Activated T-helper 2 cell treated with anti-CD3 and anti-CD28 coated beads, Interferon-gamma antibody, Interleukin-2, Interleukin-4, amounts not matched to agents 10 μg/mL and 5 μg/mL and 100 μg/mL, durations not matched to agents 14 hours and 24 hours and 36 hours (primary cell): Measurements from ENCODE around the gene OR4C5. TPM values are rescaled to one million over a fixed set of nuclear protein-coding genes. Genes with fewer than 3 reads are reported as not detected.
"Not testable (repeated sequence)": the region's sequence is repeated elsewhere in the genome, so short reads cannot be mapped to it uniquely, and the experiment has no call there.

ENCODE experiments used
- DNase-seq: peaks from one replicate; pipeline ENCODE4 v3.0.0; 2021; ENCODE audit warnings: low spot score
- H3K27ac Mint-ChIP-seq: one replicate; pipeline ENCODE4 v1.8.0; 2021; ENCODE audit warnings: mixed read lengths
- H3K27me3 Mint-ChIP-seq: one replicate; pipeline ENCODE4 v1.8.0; 2021; ENCODE audit warnings: low read depth, mixed read lengths
- H3K36me3 Mint-ChIP-seq: one replicate; pipeline ENCODE4 v1.8.0; 2021; ENCODE audit warnings: low read depth, mixed read lengths
- H3K4me1 Mint-ChIP-seq: one replicate; pipeline ENCODE4 v1.8.0; 2021; ENCODE audit warnings: low read depth, mixed read lengths
- H3K4me3 Mint-ChIP-seq: one replicate; pipeline ENCODE4 v1.8.0; 2021; ENCODE audit warnings: low read depth, mild to moderate bottlenecking, moderate library complexity, mixed read lengths
- H3K9me3 Mint-ChIP-seq: one replicate; pipeline ENCODE4 v1.8.0; 2021; ENCODE audit warnings: mixed read lengths
- intact Hi-C: fragments of 100-400 bp; cut with micrococcal nuclease; formaldehyde crosslinking; loops from one replicate; pipeline ENCODE4 v1.15.1; 2023
- total RNA-seq: library from RNA; stranded (reverse); gene quantifications from 2 replicates; pipeline ENCODE4 v1.2.3, GENCODE V29; 2022

The OR4C5 gene
- total RNA-seq = not detected in 2 replicates

DNA sequence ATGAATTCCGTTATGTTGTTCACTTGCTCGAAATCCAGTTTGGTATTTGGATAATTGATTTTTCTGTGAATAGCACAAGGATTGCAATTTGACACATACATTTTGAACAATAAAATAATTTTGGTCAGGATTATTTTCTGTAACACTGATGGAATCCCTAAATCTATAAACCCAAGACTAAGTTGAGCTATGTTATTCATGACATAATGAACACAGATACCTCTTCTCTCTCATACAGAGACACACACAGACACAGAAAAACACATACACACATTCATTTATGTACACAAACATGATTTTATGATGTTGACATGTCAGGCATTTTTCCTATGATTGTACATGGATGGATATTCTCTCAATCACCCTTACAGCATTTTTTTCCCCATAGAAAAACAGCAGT, at the start of gene OR4C5:
Gene OR4C5 (minus strand): TSS at position 101 of the 400 bp plus-strand sequence. CDS start 0 bp downstream, at position 101.
- Mint-ChIP-seq H3K4me1 (no peaks in the 10 kb centered on the region), H3K9me3 (no peaks in the 10 kb centered on the region), H3K36me3 (no peaks in the 10 kb centered on the region), H3K27me3 (no peaks in the 10 kb centered on the region), H3K27ac (no peak within 1 kb of the TSS), H3K4me3 (no peak within 1 kb of the TSS)
- DNase-seq = no peak
- intact Hi-C loops = no loop called here

DNA sequence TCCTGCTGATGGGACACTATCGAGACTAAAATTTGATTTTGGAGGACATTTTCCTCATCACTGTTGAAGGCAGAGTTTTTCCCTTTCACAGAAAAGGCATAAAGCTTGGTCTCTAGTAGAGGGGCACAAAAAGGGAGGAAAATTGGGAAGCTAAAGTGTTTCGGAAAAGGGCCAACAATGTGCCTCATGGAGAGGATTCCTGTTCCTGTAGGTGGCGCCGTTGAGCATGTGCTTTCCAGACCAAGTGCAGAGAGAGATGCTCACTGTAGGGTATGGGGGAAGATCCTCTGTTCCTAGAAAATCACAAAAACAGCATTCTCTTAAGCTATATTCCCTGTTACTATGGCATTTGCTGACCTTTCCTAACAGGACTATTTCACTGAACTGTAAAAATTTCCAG, 18.4 kb upstream of the OR4C5 start:
- H3K4me1 Mint-ChIP-seq = no peaks in the 10 kb centered on the region
- DNase-seq = no peak
- intact Hi-C loops = no loop called here
- no peaks in the 10 kb centered on the region for H3K27me3 Mint-ChIP-seq
- no peaks in the 10 kb centered on the region for H3K36me3 Mint-ChIP-seq
- peaks cover 23% of the 10 kb centered on the region for H3K9me3 Mint-ChIP-seq
- no peak overlapping the region for H3K27ac Mint-ChIP-seq
- no peak overlapping the region for H3K4me3 Mint-ChIP-seq

DNA sequence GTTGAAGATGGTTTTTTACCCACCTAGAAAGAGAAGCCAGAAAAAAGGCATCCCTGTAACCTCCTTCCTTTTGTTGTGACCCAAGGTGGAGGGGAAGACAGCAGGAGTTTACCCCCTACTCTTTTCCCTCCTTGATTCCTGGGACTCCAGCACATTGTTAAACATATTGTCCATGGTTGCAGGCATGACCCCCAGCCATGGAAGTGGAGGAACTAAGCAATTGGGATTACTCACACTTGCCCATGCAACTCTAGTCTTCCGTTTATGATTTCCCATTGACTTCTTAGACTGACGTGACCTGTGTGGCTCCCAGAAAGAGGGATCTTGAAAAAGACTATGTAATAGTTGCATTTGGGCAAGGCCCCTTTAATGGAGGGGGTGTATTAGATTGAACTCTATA, 17.9 kb upstream of the OR4C5 start:
- H3K36me3 Mint-ChIP-seq, H3K4me1 Mint-ChIP-seq, DNase-seq, H3K27me3 Mint-ChIP-seq, H3K4me3 Mint-ChIP-seq, intact Hi-C loops, H3K27ac Mint-ChIP-seq: not testable (repeated sequence)
- H3K9me3 Mint-ChIP-seq = peaks cover 21% of the 10 kb centered on the region

DNA sequence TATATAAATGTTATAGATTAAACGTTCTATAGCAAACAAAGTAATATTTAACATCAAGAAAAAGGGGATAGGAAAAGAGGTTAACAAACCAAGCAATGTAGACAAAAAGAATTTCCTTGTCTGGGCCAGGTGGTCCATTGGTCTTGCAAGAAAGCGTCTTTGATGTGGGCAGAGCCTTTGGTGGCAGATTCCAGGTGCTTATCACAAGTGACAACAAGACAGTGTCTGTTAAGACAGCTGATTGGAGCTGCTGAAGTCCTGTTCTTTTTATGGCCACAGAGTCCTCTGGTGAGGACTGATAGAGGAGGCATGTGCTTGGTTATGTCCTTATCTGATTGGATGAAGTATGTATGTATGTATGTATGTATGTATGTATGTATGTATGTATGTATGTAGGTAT, 5.0 kb downstream of the OR4C5 start:
- H3K36me3 Mint-ChIP-seq, H3K27ac Mint-ChIP-seq, H3K4me1 Mint-ChIP-seq, H3K4me3 Mint-ChIP-seq, DNase-seq, H3K9me3 Mint-ChIP-seq, H3K27me3 Mint-ChIP-seq, intact Hi-C loops: not testable (repeated sequence)

DNA sequence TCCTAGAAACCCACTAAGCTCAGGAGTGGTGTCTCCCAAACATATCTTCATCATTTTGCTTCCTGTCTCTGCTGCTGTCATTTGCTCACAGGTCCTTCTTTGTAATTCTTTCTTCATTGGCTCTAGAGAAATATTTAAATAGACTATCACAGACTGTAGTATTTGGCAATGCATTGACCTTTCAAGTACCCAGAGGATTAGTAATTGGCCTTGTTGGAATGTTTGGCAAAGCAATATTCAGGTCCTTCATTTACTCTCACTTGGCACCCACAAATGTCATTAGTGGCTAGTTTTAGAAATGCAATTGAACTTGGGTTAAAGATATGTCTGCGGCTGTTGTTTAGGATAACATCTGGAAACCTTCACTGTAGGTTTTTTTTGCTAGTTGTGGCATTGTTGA, 11.6 kb downstream of the OR4C5 start:
- DNase-seq = no peak
- intact Hi-C loops = loop anchor here (10.0 kb wide), 1 partner anchor 1670 kb away; no protein-coding TSS in a partner anchor
- no peaks in the 10 kb centered on the region for H3K4me1 Mint-ChIP-seq
- H3K9me3 Mint-ChIP-seq = peaks cover 8% of the 10 kb centered on the region
- no peaks in the 10 kb centered on the region for H3K27me3 Mint-ChIP-seq
- H3K36me3 Mint-ChIP-seq = no peaks in the 10 kb centered on the region
- no peak overlapping the region for H3K27ac Mint-ChIP-seq
- no peak overlapping the region for H3K4me3 Mint-ChIP-seq

DNA sequence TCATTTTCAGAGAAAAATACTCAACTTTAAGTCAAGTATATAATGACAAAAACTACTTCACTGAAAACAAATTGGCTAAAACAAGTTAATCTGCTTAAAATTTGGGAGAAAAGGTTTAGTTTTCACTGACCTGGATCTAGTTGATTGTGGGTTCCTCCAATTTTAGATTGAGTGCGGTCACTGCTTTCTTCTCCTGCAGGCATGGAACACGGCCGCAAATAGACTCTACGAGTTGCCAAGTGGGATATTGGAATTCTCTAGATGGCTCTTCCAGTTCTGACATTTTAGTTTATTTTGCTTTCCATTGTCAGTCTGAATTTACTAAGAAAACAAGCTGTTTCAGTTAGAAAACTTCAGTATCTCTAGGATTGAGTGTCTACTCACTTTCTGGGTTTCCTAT, 12.3 kb downstream of the OR4C5 start:
- intact Hi-C loops = loop anchor here (10.0 kb wide), 1 partner anchor 1671 kb away; no protein-coding TSS in a partner anchor
- peaks cover 12% of the 10 kb centered on the region for H3K9me3 Mint-ChIP-seq
- no peak overlapping the region for H3K4me3 Mint-ChIP-seq
- DNase-seq = no peak
- no peaks in the 10 kb centered on the region for H3K27me3 Mint-ChIP-seq
- no peak overlapping the region for H3K27ac Mint-ChIP-seq
- H3K36me3 Mint-ChIP-seq = no peaks in the 10 kb centered on the region
- no peaks in the 10 kb centered on the region for H3K4me1 Mint-ChIP-seq

DNA sequence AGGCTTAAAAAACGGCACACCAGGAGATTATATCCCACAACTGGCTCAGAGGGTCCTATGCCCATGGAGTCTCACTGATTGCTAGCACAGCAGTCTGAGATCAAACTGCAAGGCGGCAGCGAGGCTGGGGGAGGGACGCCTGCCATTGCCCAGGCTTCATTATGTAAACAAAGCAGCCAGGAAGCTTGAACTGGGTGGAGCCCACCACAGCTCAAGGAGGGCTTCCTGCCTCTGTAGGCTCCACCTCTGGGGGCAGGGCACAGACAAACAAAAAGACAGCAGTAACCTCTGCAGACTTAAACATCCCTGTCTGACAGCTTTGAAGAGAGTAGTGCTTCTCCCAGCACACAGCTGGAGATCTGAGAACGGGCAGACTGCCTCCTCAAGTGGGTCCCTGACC, 20.0 kb downstream of the OR4C5 start:
- DNase-seq, H3K27ac Mint-ChIP-seq, H3K36me3 Mint-ChIP-seq, H3K4me1 Mint-ChIP-seq, H3K27me3 Mint-ChIP-seq, intact Hi-C loops, H3K4me3 Mint-ChIP-seq: not testable (repeated sequence)
- H3K9me3 Mint-ChIP-seq = peaks cover 15% of the 10 kb centered on the region

DNA sequence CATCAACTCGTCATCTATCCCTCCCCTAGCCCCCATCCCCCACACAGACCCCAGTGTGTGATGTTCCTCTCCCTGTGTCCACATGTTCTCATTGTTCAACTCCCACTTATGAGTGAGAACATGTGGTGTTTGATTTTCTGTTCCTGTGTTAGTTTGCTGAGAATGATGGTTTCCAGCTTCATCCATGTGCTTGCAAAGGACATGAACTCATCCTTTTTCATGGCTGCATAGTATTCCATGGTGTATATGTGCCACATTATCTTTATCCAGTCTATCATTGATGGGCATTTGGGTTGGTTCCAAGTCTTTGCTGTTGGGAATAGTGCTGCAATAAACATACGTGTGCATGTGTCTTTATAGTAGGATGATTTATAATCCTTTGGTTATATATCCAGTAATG, 23.8 kb downstream of the OR4C5 start:
- H3K4me3 Mint-ChIP-seq, H3K27me3 Mint-ChIP-seq, H3K9me3 Mint-ChIP-seq, H3K4me1 Mint-ChIP-seq, H3K36me3 Mint-ChIP-seq, H3K27ac Mint-ChIP-seq, DNase-seq, intact Hi-C loops: not testable (repeated sequence)

DNA sequence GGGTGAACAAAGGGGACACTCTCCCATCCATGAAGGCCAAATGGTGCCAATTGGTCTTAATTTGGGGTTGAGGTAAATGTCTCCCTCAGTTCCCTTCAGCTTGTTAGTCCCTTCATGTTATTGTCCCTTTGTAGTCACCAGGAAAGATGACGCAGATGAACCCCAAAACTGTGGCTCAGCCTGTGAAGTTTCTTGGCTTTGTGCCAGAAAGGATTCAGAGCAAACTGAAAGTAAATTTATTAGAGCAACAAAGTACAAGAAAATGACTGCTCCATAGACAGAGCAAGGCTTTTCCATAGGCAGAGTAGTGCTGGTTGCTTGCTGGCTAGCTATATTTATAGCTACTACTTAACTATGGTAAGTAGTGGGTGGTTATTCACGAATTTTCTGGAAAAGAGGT, 24.8 kb downstream of the OR4C5 start:
- no peak for DNase-seq
- H3K9me3 Mint-ChIP-seq = peaks cover 5% of the 10 kb centered on the region
- H3K27me3 Mint-ChIP-seq = no peaks in the 10 kb centered on the region
- no peaks in the 10 kb centered on the region for H3K36me3 Mint-ChIP-seq
- no peaks in the 10 kb centered on the region for H3K4me1 Mint-ChIP-seq
- H3K27ac Mint-ChIP-seq = no peak overlapping the region
- intact Hi-C loops = no loop called here
- no peak overlapping the region for H3K4me3 Mint-ChIP-seq

DNA sequence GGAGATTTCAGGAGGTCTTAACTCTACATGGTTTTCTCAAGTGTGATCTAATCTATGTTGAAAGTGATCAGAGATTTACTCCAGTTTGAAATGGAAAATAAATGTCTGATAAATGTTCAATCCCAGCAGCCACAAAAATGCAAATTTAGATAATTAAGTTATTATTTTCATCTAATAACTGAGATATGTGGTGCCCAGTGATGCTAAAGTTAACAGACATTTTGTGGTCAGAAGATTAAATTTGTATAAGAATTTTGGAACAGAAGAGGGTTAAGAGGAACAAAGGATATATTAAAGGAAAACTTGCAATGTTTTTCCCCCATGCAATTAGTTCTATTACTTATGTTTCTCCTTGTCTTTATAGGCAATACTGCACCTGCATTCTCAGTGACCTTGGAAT, 41.6 kb downstream of the OR4C5 start, which contains the start of gene OR4C3:
Gene OR4C3 (plus strand): TSS at position 301 of the 400 bp plus-strand sequence. CDS start 102 bp downstream, outside the sequence.
- H3K27ac Mint-ChIP-seq, DNase-seq, intact Hi-C loops, H3K27me3 Mint-ChIP-seq, H3K9me3 Mint-ChIP-seq, H3K36me3 Mint-ChIP-seq, H3K4me1 Mint-ChIP-seq, H3K4me3 Mint-ChIP-seq: not testable (repeated sequence)

DNA sequence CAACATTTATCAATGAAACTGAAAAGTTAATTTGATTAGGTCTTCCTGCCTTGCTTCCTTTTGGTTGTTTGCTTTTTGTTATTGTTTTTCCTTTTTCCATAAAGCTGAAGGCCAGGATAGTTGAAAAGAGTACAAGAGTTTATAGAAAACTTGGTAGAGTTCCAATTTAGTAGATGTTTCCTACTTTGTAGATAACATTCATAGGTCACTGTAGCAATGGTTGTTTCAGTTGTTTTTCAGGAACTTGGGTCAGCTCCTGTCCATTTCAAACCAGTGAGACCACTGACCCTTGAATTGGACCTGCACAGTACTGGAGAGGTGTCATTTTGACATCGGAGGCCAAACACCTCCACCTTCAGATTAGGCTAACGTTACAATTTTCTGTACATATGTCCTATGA, 46.5 kb downstream of the OR4C5 start:
- H3K4me1 Mint-ChIP-seq, H3K27ac Mint-ChIP-seq, H3K27me3 Mint-ChIP-seq, intact Hi-C loops, H3K36me3 Mint-ChIP-seq, H3K4me3 Mint-ChIP-seq, H3K9me3 Mint-ChIP-seq, DNase-seq: not testable (repeated sequence)

Other genes with a start within 250 kb of the OR4C5 start
- not detected in 2 replicates for gene OR4B1, start 149.7 kb downstream of the OR4C5 start, total RNA-seq
- not detected in 2 replicates for gene OR4X2, start 121.4 kb downstream of the OR4C5 start, total RNA-seq
- gene OR4X1, start 102.6 kb downstream of the OR4C5 start, total RNA-seq = not detected in 2 replicates
- gene OR4S1, start 60.2 kb downstream of the OR4C5 start, total RNA-seq = not detected in 2 replicates
- not detected in 2 replicates for gene OR4C3, start 41.5 kb downstream of the OR4C5 start, total RNA-seq
- gene OR4A47, start 122.3 kb upstream of the OR4C5 start, total RNA-seq = not detected in 2 replicates